ENCODE measurements around the gene LRRC43. TPM values are rescaled to one million over a fixed set of nuclear protein-coding genes. Genes with fewer than 3 reads are reported as not detected.

The LRRC43 gene
- total and polyA plus RNA-seq, 2 of the 4 experiments (the other 2 are of a cell fraction) = 0.26 to 0.36 TPM

GRCh38 chr12:122145505-122146330 lies 37.2 kb upstream of the LRRC43 start:
- H2BK120ac ChIP-seq (ENCODE audit: low read depth, low read length) = no peak overlapping the region
- CTCF ChIA-PET = no interaction called here

More at GRCh38 chr12:122145505-122146330, 37.2 kb upstream of the LRRC43 start:
- in situ Hi-C loops (cut with MboI; ENCODE audit: low sequenced_read_pairs) = no loop called here
- no peak overlapping the region for H2AK9ac ChIP-seq (replicated peaks; ENCODE audit: low read depth, low read length, poor library complexity)
- peaks cover 10% of the 10 kb centered on the region; the same call in 1 of the 2 replicates for H3K9me1 ChIP-seq (ENCODE audit: insufficient read depth, low read length)
- H3K9ac ChIP-seq (ENCODE audit: low read depth, low read length) = no peak overlapping the region
- TF ChIP-seq, protein P1, sequence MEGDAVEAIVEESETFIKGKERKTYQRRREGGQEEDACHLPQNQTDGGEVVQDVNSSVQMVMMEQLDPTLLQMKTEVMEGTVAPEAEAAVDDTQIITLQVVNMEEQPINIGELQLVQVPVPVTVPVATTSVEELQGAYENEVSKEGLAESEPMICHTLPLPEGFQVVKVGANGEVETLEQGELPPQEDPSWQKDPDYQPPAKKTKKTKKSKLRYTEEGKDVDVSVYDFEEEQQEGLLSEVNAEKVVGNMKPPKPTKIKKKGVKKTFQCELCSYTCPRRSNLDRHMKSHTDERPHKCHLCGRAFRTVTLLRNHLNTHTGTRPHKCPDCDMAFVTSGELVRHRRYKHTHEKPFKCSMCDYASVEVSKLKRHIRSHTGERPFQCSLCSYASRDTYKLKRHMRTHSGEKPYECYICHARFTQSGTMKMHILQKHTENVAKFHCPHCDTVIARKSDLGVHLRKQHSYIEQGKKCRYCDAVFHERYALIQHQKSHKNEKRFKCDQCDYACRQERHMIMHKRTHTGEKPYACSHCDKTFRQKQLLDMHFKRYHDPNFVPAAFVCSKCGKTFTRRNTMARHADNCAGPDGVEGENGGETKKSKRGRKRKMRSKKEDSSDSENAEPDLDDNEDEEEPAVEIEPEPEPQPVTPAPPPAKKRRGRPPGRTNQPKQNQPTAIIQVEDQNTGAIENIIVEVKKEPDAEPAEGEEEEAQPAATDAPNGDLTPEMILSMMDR (conservative IDR thresholded peaks at IDR 0.05; ENCODE audit: low read depth, low read length) = no peak
- TF ChIP-seq USF2 (IDR thresholded peaks at IDR 0.05; ENCODE audit: low read depth, low read length) (no peak), CHD1 (IDR thresholded peaks at IDR 0.05; ENCODE audit: low read depth, low read length) (no peak), RCOR1 (IDR thresholded peaks at IDR 0.05; ENCODE audit: insufficient replicate concordance, low read length) (no peak), MXI1 (IDR thresholded peaks at IDR 0.05; ENCODE audit: borderline replicate concordance, low read depth, low read length) (no peak), NFE2L2 (IDR thresholded peaks at IDR 0.05; ENCODE audit: low read depth, low read length) (no peak), FOS (IDR thresholded peaks at IDR 0.05; ENCODE audit: low read depth, low read length) (no peak), ELK1 (IDR thresholded peaks at IDR 0.05; ENCODE audit: borderline replicate concordance, low read depth, low read length) (no peak), CEBPB (IDR thresholded peaks at IDR 0.05; ENCODE audit: low read depth, low read length) (no peak), RFX5 (IDR thresholded peaks at IDR 0.05; ENCODE audit: low read depth, low read length) (no peak), SMC3 (IDR thresholded peaks at IDR 0.05; ENCODE audit: low read depth, low read length) (no peak), BHLHE40 (IDR thresholded peaks at IDR 0.05; ENCODE audit: low read depth, low read length) (no peak), POLR2A (IDR thresholded peaks at IDR 0.05; ENCODE audit: low read depth, low read length) (no peak), RAD21 (IDR thresholded peaks at IDR 0.05; ENCODE audit: low read length) (no peak)
- H2BK5ac ChIP-seq (ENCODE audit: low read depth, low read length, poor library complexity, severe bottlenecking) = no peak overlapping the region
- H4K5ac ChIP-seq (ENCODE audit: low read depth, low read length) = no peak overlapping the region
- no TSS peak for BruUV-seq (replicated peaks)
- H3K27ac ChIP-seq (ENCODE audit: insufficient read depth, low read length) = no peak overlapping the region
- 94% methylated on average over 6 of the region's 23 CpGs; no CpG with 5 or more reads in 1 of the 2 experiments for WGBS, 2 experiments (ENCODE audit: extremely low coverage in 2 of 2, insufficient read length in 1 of 2)
- H3K4me2 ChIP-seq (ENCODE audit: low read depth, low read length) = no peak overlapping the region
- no peak overlapping the region for H3K14ac ChIP-seq (replicated peaks; ENCODE audit: low read depth, low read length)
- POLR2A ChIA-PET (ENCODE audit: unreplicated experiment) = no interaction called here
- H4K8ac ChIP-seq (ENCODE audit: low read depth in 2 of 2, low read length in 2 of 2) = no peak overlapping the region
- H3K18ac ChIP-seq (ENCODE audit: low read depth, low read length) = no peak overlapping the region
- H4K91ac ChIP-seq (ENCODE audit: insufficient read depth, low read depth, low read length) = no peak overlapping the region
- H3K56ac ChIP-seq (ENCODE audit: extremely low read depth, insufficient read depth, low read length) = no peak overlapping the region
- H4K20me1 ChIP-seq (ENCODE audit: insufficient read depth, low read length) = no peaks in the 10 kb centered on the region; the same call in none of the 2 replicates
- DNase-seq (no peak), ATAC-seq (ENCODE audit: low read depth) (no peak)
- H2BK20ac ChIP-seq (ENCODE audit: low read depth, low read length) = no peak overlapping the region
- H3K27me3 ChIP-seq (ENCODE audit: control insufficient read depth, insufficient read depth, low read length) = no peaks in the 10 kb centered on the region
- H2BK15ac ChIP-seq (ENCODE audit: low read depth, low read length) = no peak overlapping the region
- intact Hi-C loops (cut with micrococcal nuclease) = no loop called here
- H3K23ac ChIP-seq (ENCODE audit: low read depth, low read length) = no peak overlapping the region
- no peak overlapping the region for H2AFZ ChIP-seq (replicated peaks; ENCODE audit: low read length, poor library complexity)
- dilution Hi-C loops (cut with HindIII; ENCODE audit: low sequenced_read_pairs, unreplicated experiment) = no loop called here
- H3K79me1 ChIP-seq (ENCODE audit: low read depth in 1 of 2, low read length in 2 of 2) = no peaks in the 10 kb centered on the region
- H3K36me3 ChIP-seq (ENCODE audit: control insufficient read depth, insufficient read depth, low read length) = peaks cover 31% of the 10 kb centered on the region
- no peak overlapping the region for H2AK5ac ChIP-seq (ENCODE audit: low read depth, low read length)
- H3K4ac ChIP-seq (ENCODE audit: low read depth, low read length) = no peak overlapping the region
- H3K4me3 ChIP-seq (ENCODE audit: insufficient read depth, low read depth, low read length) = no peak overlapping the region
- peaks cover 2% of the 10 kb centered on the region; the same call in 1 of the 2 replicates for H3K4me1 ChIP-seq (ENCODE audit: control insufficient read depth, insufficient read depth, low read length)
- H3K9me3 ChIP-seq (ENCODE audit: control insufficient read depth, insufficient read depth, low read length) = no peaks in the 10 kb centered on the region

Data from IMR-90 (cell line).